Measurements from ENCODE around the gene POLR3GL. TPM values are rescaled to one million over a fixed set of nuclear protein-coding genes. Genes with fewer than 3 reads are reported as not detected.

POLR3GL gene
- total RNA-seq, 1 experiment from 2014 or later: 7.1 TPM

DNA sequence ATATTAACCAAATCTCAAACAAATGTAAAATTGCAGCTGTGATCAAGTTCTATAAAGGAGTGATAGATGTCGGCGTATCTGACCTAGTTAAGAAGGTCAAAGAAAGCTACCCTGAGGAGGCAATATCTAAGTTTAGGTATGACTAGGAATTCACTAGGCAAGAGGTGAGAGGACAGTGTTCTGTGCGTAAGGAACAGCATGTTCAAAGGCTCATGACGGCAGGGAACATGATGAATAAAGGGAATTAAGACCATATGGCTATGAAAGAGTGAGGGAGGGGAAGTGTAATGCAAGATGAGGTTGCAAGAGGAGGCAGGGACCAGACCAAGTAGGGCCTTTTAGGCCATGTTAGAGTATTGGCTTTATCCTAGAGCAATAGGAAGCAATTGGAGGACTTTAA, 15.3 kb upstream of the POLR3GL start:
- no peak for DNase-seq (ENCODE audit: low spot score)

- no peak for DNase-seq (ENCODE audit: low spot score)
These were observed 13.0 kb upstream of the POLR3GL start for GRCh38 chr1:145951526-145951925.

DNA sequence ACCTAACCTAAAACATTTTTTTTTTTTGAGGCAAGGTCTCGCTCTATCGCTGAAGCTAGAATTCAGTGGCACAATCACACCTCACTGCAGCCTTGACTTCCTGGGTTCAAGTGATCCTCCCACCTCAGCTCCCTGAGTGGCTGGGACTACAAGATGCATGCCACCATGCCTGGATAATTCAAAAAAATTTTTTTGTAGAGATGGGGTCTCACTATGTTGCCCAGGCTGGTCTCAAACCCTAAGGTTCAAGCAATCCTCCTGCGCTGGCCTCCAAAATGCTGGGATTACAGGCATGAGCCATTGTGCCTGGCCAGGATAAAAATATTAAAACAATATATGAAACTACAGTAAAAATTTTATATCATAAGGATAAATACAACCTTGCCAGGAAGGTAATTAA, 11.6 kb upstream of the POLR3GL start:
- DNase-seq (ENCODE audit: low spot score): no peak

DNA sequence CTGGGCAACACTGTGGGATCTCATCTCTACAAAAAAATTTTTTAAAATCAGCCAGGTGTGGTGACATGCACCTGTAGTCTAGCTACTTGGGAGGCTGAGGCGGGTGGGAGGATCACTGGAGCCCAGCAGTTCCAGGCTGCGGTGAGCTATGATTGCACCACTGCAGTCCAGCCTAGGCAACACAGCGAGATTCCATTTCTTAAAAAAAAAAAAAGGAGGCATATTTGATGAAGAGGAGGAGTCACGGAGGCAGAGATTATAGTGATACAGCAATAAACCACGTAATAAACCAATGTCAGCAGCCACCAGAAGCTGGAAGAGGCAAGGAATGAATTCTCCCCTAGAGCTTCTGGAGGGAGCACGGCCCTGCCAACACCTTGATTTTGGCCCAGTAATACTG, 10.6 kb upstream of the POLR3GL start:
- DNase-seq (ENCODE audit: low spot score): no peak

GRCh38 chr1:145955436-145955835, 9.1 kb upstream of the POLR3GL start:
- no peak for DNase-seq (ENCODE audit: low spot score)

DNA sequence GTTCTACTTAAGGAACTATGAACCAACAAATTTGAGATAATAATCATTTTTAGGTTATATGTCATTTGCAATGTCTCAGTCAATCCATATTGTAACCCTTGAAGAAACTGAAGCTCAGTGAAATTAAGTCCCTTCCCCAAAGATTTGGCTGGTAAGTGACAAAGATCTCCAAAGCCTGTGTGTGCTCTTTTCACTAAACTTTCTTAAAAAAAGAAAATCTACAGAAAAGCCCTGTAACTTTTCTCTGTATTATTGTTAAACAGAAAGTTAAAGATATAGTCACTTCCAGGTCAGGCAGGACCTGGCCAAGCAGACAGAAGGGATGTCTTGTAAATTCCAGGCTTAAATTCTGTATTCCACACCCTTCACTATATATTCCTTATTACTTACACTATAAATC, 8.1 kb upstream of the POLR3GL start:
- no peak for DNase-seq (ENCODE audit: low spot score)

DNA sequence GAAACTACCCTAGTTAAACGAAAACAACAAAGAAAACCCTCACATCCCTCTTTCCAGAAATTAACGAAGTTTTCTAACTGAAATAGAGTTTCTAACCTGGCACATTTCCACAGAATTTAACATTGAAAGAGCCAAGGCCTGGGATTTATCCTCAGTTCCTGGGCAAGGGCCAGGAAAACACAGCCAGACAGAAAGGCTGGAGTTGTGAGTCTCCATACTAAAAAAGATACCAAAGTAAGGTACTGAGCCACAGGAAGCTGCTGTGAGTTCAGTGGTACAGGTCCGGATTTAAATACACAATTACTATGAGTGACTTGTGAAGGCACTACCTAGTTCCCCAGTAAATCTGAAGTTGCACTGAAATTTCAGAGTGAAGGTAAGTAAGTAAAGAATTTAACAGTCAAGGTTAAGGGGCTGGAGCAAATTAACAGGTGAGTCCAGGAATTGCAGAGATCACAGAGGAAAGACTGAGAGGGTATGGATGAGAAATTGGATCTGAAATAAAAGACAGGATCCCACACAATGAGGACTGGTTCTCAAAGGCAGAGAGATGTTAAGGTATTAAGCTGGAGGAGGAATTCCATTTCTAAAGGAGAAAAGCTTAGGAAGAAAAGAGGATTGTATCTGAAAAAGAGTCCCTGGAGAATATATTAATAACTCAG, 7.6 kb upstream of the POLR3GL start:
- DNase-seq (ENCODE audit: low spot score): peak; percentile 27

- DNase-seq (ENCODE audit: low spot score): peak; percentile 97
These were observed 6.8 kb upstream of the POLR3GL start, which contains the start of gene LIX1L for GRCh38 chr1:145957443-145958319. TSS of gene LIX1L (minus strand) at chr1:145958017. CDS start at chr1:145957927, 90 bp downstream.

DNA sequence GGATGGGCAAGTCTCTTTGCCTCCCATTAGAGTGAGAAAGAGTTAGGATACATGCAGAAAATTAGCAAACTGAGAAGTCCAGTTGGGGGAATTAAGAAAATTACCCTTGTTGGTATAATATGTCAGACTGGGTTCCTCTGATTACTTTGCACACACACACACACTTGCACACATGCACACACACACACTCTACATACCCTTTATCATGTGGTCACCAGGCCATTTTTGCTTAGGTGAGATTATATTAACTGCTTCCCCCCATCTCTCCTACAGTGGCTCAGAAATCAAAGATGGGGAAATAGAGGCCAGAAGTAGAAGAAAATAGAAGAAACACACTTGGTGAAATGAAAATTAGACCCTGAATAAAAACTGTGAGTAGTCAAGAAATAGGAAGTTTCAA, 5.8 kb upstream of the POLR3GL start:
- DNase-seq (ENCODE audit: low spot score): no peak

- DNase-seq (ENCODE audit: low spot score): no peak
These were observed 5.2 kb upstream of the POLR3GL start for GRCh38 chr1:145959333-145959732.

DNA sequence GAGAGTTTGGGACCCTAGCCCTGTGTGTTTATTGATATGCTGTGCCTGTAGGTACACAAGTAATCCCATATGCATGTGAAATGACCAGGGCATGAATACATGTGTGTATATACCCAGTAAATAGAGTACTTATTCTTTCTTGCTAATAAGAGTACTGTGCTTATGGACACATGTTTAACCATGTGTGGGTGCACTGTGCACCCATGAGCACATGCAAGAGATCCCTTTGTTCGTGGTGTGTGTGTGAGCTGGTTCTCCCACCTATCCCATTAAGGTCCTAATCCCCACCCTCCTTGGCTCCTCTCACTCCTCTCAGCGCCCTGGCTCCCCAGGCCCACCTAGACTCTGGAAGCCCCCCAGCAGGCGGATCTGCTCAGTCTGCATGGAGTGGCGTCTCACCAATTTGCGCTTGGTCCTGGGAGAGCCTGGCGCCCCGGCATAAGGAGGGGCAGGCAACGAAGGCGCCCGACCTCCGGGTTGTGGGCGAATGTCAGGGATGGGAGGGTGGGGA, 4.5 kb upstream of the POLR3GL start:
- no peak for DNase-seq (ENCODE audit: low spot score)

- peak; percentile 36 for DNase-seq (ENCODE audit: low spot score)
These were observed 3.9 kb upstream of the POLR3GL start for GRCh38 chr1:145960468-145961108.

- DNase-seq (ENCODE audit: low spot score): no peak
These were observed 3.4 kb upstream of the POLR3GL start for GRCh38 chr1:145961109-145961424.

- DNase-seq (ENCODE audit: low spot score): no peak
These were observed 2.9 kb upstream of the POLR3GL start for GRCh38 chr1:145961425-145962156.

DNA sequence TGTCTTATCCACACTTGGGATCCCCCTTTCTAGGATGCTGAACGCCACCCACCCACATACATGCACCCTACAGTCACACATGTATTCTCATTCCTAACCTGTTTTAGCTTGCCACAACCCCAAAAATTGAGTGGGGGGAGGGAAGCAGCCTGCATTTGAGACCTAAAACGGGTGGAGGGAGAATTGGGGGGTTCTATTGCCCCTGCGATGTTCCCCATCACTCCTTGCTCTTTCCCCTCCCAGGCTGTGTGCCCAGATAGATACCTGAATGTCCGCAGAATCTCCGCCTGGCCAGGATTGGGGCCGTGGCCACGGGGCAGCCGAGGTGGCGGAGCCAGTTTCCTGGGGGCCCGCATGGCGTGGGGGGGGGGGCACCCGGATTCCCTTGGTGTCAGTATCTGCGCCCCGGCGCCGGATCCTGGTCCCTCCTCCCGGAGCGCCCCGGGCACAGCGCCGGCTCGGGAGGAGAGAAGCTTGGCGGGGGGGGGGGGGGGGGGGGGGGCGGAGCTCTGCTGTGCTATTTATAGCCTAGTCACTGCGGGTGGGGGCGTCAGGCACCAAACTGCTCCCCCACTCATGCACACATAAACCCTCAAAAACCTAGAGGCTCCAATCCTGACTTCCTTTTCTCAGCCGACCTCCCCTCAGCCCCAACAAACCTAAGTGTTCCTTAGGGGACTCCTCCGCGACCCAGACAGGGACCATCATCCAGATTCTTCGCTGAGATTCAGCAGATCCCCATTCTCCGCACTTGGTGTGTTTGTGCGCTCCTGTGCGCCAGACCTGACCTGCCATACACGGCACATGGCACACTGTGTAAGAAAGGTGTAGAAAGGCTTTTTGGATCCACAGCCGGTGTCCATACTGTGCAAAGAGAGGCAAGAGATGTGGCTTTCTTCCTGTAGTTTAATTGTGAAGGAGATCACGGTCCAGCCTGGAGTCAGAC, 2.1 kb upstream of the POLR3GL start:
- no peak for DNase-seq (ENCODE audit: low spot score)

GRCh38 chr1:145963265-145964019, 1.0 kb upstream of the POLR3GL start:
- DNase-seq (ENCODE audit: low spot score): peak; percentile 51

- no peak for DNase-seq (ENCODE audit: low spot score)
These were observed 742 bp downstream of the POLR3GL start for GRCh38 chr1:145965119-145965744.

GRCh38 chr1:145967288-145967687, 2.8 kb downstream of the POLR3GL start:
- DNase-seq (ENCODE audit: low spot score): no peak

- DNase-seq (ENCODE audit: low spot score): no peak
These were observed 8.1 kb downstream of the POLR3GL start for GRCh38 chr1:145972580-145972979.
